CD4-positive, alpha-beta T cell treated with Interferon alpha-2 for 1 hour (primary cell): ENCODE results near the gene RBM47.
"Not testable (repeated sequence)": the region's sequence is repeated elsewhere in the genome, so short reads cannot be mapped to it uniquely, and the experiment has no call there.

Source experiments
- DNase-seq, 2 donors: peaks; one replicate each; pipeline ENCODE4 v3.0.0-alpha.2; 2020 to 2022

Gene RBM47

DNA sequence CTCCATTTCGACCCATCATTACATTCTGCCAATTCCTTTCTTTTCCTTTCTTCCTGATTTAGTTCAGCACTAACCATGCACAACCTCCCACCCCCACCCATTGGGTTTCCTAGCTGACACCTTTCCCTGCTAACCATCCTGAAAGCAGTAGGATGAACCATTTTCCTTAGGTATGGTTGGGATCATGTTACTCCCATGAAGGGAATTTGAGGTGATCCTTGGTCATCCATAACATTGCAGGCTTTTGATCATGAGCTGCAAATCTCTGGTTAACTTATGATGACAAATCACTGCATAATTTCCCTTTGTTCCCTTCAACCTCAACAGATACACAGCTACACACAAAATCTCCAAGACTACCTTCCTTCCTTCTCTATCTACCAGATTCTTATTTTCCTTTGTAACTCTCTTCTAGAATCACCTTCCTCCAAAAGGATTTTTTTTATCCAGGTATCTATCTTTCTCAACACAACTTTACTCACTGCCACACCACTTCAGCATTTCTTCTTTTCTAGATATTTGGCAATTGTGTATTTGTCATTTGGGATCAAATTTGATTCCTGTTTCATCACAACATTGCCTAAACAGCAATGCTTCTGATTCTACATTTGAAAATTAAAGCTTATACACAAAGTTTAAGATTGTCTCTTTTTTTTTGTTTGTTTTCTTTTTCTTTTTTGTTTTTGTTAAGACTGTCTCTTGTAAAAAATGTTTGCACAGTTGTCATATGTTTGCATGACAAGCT is 145.1 kb downstream of the RBM47 start:
- DNase-seq: no peak

DNA sequence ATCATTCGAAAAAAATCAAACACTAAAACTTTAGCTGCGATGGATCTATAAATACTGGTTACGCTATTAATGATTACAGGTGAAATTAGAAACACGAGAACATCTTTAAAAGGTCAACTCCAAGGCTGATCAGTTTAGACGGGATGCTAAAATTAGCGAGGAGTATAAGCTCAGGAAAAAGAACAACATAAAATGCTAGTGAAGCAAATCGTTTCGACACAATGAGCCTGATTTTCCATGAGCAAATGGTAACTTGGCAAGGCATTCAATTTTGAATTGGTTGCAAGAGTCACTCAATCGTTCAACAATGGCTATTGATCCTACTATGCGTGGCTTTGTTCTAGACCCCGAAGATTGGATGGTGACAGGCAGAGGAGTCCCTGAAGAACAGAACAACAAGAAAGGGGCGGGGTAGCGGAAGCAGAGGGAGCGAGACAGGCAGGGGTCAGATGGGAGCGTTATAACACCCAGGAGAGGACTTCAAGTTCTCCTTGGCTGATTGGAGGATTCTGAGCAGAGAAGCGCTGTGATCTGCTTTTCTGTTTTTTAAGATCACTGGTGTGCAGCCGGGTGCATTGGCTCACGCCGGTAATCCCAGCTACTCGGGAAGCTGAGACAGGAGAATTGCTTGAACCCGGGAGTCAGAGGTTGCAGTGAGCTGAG is 146.5 kb downstream of the RBM47 start:
- no peak for DNase-seq

DNA sequence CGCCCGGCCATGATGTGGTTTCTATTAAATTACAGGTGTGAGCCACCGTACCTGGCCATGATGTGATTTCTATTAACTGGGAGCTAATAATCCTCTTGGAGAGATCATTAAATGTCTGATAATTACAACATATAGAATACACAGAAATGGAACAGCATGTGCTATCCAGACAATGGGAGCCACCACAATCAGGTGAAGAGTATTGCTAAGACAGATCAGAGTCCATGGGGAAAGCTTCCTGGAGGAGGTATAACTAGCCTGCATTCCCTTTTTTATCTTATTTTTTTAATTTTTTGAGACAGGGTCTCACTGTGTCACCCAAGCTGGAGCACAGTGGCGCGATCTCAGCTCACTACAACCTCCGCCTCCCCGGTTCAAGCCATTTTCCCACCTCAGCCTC is 147.7 kb downstream of the RBM47 start:
- DNase-seq: no peak

DNA sequence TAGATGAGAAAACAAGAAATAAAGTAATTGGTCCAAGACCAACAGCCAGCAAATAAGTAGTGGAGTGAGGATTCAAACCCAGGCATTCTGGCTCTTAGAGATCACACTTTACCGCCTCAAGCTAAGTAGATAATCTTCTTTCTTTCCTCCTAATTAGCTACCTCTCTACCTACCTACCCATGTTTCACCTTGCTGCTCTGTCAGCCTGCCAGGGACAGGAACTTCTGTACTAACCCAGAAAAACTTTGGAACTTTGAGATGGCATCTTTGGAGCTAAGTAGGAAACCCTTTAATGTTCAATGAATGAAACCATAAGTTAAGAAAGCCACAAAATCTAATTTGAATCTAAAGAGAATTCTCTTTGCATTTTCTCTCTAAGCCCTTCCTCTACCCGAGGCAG is 149.4 kb downstream of the RBM47 start:
- DNase-seq: no peak

DNA sequence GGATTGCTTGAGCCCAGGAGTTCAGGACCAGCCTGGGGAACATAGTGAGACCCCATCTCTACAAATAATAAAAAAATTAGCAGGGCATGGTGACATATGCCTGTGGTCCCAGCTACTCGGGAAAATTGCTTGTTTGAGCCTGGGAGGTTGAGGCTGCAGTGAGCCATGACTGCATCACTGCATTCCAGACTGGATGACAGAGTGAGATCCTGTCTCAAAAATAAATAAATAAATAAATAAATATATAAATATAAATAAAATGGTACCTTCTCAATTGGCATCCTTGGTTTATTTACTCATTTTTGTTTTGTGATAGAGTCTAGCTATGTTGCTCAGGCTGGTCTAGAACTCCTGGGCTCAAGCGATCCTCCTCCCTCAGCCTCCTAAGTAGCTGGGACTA is 150.3 kb downstream of the RBM47 start:
- DNase-seq: no peak

DNA sequence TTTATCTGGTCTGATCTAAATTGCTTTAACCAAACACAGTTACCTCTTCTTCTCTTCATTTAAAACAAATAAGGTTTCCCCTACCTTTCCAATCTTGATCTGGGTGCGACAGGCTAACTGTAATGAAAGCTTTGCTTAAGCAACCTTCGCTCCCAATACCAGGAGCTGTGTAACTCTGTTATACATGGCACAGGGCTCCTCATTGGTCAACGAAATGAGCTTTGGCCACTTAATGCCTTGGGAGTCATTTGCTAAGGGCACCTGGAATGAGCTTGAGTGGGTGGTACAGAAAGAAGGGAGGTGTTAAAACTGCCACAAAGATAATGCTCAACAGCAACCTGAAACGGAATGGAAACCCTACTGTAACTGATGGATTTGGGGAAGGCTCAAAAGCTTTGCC is 154.1 kb downstream of the RBM47 start:
- DNase-seq: no peak

DNA sequence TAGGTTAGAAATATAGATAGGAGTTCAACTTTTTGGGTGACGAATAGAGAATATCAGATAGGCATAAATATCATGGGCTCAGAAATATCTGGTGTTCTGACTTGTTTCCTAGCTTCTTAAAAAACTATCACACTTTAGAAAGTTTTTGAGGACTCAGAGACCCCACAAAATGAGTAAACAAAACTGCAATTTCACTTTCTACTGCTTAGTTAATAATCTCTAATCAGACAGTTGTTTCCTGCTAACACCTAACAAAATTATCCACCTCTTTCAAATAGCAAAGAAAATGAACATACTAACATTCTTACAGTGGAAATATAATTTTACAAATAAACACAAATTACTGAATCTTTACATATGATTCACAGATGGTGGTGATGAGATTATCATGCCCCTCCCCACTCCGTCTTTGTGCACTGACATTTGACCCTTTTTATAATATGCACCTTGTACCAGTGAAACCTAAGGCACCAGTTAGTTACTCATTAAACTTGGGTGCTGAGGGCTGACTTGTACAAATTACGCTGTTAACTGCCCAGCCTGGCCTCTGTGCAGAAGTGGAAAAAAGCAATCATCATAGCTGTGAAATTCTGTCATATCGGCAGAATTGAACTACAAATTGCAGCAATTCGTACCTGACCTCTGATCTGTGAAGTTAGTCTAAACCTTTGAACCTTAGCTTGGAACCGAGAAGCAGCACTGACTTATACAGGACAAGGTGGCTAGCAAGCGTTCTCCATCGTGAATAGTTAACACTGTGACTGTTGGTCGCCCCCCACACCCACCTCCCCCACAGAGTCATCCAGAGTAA is 155.9 kb downstream of the RBM47 start:
- no peak for DNase-seq

DNA sequence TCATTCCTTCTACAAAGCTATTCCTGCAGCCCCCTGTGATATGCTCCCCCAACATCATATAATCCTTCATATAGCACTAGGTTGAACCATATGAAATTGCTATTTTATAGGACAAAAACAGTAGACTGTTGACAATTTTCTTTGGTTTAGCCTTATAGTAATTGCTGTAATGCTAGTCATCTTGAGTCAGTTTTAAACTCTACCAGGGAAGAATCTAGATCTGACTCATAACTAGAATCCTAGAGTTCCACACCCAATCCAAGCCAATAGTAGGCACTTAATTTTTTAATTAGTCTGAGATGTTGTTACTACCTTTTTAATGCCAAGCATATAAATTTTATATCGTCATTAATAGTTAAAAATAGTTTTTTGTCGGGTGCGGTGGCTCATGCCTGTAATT is 157.7 kb downstream of the RBM47 start:
- no peak for DNase-seq

DNA sequence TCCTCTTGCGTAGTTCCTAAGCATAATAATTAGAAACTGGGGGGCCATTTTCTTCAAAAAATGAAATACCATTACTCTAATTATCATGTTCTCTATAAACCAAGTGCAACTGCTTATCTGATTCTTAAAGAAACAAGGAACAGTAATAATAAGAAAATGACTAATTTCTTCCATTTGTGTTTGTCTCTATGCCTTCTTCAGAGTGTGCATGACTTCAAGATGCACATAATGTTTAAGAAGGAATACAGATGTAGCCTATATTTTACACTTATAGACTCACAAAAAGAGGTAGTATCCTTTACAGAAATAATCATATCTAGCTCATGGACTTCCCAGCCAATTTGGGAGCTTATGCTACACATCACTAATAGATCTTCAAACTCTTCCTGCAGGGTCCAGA is 162.9 kb downstream of the RBM47 start:
- no peak for DNase-seq

DNA sequence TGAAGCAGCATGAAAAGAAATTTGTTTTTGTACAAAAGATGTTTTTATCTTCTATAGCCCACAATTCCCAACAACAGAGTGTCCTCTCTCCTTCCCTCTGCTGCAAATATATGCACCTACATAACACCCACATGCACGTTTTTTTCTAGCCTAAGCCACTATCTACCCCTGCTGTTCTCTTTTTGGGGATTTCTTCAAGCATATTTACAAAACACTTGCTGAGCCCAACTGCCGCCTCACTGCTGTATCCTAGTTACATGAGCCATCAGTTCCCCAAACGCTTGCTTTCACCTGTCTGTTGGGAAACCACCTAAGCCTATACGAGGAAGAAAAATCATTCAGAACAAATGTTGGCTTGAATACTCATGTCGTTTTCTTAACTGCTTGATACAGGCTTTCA is 167.3 kb downstream of the RBM47 start:
- peak; percentile 3 to 24 for DNase-seq

DNA sequence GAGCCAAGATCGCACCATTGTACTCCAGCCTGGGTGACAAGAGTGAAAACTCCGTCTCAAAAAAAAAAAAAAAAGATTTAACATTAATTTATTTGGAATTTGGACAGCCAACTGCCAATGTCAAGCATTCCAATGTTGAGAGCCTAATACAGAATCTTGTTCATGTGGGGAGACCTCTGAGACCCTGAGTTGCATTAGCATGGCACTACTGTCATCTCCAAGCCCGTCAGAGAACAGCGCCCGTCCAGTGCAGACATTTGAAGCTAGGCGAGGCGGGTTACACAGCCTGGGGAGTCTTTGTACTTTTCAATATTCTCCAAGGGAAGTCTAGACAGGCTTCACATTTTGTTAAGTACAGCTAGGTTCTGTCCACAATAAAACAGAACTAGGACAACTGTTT is 167.8 kb downstream of the RBM47 start:
- DNase-seq: no peak

DNA sequence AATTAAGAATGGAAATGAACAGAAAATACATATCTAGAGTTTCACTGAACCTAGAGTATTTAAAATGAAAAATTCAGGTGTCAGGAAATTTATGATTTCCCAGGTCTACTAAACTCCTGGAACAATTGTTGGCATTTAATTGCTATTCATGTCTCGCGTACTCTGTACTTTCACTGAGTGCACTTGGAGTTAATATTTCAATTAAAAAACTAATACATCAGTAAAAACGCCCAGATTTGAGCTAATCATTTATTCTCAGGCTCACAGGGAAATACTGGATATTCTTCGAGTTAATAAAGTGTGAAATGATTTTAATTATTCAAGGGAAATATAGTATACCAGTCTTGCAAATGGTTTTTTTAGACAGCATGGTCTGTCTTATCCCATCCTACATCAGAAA is 168.6 kb downstream of the RBM47 start:
- no peak for DNase-seq

DNA sequence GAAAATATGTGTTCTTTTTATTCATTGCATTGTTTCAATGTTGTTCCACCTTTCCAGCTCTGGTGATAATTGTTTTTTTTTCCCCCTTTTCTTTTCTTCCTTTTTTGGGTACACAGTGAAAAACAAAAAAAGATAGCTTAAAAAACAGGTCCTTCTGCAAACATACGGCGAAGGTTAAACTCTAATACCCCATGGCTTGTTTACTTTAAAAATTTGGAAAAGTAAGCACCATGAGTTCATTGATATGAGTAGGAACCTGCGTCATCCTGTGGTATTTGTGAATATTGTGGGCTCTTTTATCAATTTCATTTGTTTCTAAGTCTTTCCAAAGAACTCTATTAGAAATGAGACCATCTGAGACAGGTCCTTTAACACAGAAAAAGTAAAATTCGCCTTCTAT is 171.0 kb downstream of the RBM47 start:
- DNase-seq: no peak

DNA sequence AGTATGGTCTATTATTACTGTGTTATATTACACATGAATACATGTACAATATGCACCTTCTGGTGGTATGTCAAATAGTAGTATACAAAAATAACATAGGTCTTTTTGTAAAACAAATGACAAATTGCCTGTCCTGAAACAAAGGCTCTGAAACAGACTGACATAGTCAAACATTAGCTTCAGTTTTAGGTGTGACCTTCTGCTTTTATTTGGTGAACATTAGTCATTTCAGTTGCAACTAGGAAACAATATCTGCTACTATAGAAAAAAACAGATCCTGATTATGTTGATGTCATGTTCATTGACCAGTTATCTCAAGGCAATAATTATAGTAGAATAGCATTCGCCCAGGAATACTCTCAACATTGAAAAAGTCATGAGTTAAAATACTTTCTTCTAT is 171.6 kb downstream of the RBM47 start:
- no peak for DNase-seq

DNA sequence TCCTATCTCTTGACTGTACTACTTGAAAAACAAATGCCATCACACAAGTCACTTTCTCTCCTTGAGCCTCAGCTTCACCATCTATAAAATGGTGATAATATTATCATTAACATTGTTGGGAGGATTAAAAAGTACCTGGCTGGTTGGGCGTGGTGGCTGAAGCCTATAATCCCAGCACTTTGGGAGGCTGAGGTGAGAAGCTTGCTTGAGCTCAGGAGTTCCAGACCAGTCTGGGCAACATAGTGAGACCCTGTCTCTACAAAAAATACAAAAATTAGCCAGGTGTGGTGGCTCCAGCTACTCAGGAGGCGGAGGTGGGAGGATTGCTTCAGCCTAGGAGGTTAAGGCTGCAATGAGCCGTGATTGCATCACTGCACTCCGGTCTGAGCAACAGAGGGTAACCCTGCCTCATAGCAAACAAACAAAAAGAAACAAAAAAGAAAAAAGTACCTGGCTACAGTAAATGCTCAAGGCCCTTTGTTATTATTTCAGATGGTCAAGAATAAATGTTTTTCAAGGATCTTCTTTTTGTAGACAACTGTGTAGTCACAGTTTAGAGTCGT is 174.2 kb downstream of the RBM47 start:
- DNase-seq: no peak

DNA sequence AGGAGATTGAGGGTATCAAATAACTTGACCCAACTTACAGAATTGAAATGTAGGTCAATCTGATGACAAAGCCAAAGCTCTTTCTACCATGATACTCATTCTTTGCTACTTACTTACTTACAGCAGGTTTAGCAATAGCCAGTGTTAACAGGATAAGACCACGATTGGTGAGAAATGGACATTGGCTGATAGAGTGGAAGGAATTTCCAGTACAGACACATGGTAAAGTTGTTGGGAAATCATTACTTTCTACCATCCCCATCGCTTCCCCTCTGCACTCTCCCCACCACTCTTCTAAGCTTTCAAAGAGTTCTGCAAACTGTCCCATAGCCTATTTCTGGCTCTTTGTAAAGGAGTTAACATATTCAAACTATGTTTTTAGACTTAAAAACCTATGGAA is 174.8 kb downstream of the RBM47 start:
- no peak for DNase-seq

DNA sequence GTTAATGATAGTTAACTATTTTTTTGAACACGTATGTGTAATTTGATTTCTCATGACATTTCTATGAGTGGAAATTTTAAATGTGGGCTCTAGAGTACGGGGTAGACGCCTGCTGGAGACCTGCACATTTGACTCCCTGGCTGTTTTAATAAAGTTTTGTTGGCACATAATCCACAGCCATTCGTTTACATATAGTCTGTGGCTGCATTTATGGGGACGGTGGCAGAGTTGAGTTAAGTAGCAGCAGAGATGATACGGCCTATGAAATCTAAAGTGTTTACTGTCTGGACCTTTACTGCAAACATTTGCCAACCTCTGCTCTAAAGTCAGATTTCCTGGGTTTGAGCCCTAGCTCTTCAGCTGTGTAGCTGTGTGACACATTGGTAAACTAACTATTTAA is 175.8 kb downstream of the RBM47 start:
- DNase-seq: no peak

DNA sequence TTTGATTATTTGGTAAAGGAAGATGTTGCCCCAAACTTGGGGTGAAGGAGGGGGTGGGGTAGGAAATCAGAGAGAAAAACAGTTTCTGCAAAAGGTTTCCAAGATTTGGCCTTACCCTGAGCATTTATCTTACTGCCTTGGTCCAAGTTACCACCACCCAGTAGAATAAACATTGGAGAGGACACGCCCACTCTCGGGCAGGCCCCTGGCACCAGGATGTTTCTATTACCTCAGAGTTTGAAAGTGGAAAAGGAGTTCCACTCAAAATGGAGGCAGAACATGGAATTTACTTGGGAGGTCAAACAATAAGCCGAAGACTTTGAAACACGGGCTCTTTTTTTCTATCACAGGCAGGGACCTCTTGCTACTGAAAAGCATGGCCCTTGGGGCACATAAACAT is 180.8 kb downstream of the RBM47 start:
- no peak for DNase-seq

DNA sequence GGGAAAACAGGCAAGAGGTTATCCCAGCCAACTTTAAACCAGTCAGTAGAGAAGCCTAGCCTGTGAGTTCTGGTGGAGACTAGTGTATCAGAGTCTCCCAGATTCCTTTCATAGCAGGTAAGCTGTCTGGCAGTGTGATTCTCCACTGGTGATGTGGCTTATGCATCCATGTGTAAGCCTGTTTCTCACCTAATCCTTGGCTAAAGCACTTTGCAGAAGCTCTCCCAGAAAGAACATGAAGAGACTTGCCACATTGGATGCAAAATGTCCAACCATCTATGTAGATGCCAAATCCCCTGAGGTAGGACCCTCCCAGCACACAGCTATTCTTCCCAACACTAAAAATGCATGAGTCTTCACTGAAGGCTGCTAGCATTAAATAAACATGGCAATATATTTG is 182.8 kb downstream of the RBM47 start:
- DNase-seq: no peak

DNA sequence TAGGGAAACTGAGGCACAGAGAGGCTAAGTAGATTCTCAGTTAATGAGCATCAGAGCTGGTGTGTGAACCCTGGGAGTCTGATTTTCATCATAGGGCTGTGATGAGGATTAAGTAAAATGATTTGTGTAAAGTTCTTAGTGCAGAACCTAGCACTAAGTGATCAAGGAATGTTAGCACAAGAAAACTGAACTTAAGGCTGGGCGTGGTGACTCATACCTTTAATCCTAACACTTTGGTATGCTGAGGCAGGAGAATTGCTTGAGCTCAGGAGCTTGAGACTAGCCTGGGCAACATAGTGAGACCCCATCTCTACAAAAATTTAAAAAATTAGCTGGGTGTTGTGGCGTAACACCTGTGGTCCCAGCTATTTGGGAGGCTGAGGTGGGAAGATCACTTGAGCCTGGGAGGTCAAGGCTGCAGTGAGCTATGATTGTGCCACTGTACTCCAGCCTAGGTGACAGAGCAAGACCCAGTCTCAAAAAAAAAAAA is 183.4 kb downstream of the RBM47 start:
- DNase-seq: not testable (repeated sequence)

DNA sequence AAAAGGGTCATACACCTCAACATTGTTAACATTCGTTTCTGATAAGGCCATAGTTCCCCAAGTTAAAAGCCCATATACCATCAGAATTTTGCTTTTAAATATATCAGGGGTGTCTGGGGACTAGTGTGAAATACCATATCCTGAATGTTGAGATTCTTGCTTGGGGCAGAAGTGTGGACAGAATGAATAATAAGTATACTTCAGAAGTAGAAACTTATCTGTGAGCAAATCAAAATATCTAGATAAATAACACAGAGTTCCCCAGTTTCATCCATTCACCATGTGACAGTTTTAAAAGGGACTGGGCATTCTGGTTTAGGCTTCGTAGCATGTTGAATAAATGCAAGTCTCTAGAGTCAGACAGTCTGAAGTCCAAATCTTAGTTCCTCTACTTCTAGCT is 184.0 kb downstream of the RBM47 start:
- DNase-seq: no peak

DNA sequence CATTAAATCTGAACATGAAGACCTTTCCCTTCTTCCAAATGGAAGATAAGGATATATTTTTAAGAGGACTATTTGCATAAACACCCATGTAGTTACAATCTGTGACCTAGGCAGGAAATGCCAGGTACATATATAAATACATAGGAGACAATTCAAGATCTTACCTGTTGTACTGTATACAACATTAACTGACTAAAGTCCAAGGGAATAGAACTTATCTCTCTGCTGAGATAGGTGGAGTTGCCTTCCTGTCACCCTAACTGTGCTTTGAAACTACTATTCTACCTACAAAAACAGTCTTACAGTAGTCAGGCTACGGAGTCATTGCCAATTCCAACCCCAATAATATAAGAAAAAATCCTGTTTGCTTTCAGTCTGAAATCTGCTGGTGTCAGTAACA is 188.2 kb downstream of the RBM47 start:
- no peak for DNase-seq

DNA sequence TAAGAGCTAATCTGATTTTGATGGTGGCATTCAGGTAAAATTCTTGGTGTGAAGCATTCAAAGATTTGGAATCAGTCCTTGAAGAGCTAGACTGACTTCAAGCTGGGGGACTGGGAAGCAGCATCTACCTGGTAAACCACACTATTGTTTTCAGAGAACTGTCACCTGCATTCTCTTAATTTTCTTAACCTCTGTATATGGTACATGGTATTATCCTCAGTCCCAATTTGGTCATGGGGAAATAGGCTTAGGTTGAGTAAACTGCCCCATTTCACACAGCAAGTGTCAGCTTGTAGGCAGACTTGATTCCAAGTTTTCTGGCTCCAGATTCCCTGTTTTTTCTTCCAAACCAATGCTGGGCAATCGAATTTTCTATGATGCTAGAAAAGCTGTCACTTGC is 190.1 kb downstream of the RBM47 start:
- no peak for DNase-seq
